MM.1S (cell line): Measurements from ENCODE around the gene ABL2.
"Not testable (repeated sequence)": the region's sequence is repeated elsewhere in the genome, so short reads cannot be mapped to it uniquely, and the experiment has no call there.

Experiments
- DNase-seq: peaks from one replicate; pipeline ENCODE4 v3.0.0-alpha.2; 2015
- H2AFZ ChIP-seq: fragments of 300-600 bp; sonication (generic); 2 replicates; pipeline ENCODE4 v1.6.0; 2016; ENCODE audit warnings: antibody characterized with exemption, low read length
- H3F3A ChIP-seq: fragments of 300-600 bp; sonication (generic); 2 replicates; pipeline ENCODE4 v1.6.1; 2016; ENCODE audit warnings: mild to moderate bottlenecking, antibody characterized with exemption, low read length, moderate library complexity, mixed read lengths; ENCODE audit not compliant: insufficient read depth
- H3K27ac ChIP-seq: fragments of 300-600 bp; sonication (generic); 2 replicates; pipeline ENCODE4 v1.5.1; 2016; ENCODE audit warnings: mild to moderate bottlenecking, low read length
- H3K27me3 ChIP-seq: fragments of 300-600 bp; sonication (generic); replicated peaks from 2 replicates; pipeline ENCODE4 v1.6.0; 2016; ENCODE audit warnings: low read length; ENCODE audit not compliant: insufficient read depth
- H3K36me3 ChIP-seq: fragments of 300-600 bp; sonication (generic); replicated peaks from 2 replicates; pipeline ENCODE4 v1.6.1; 2016; ENCODE audit warnings: mild to moderate bottlenecking, low read length, mixed read lengths; ENCODE audit not compliant: insufficient read depth
- H3K4me1 ChIP-seq: fragments of 300-600 bp; sonication (generic); 2 replicates; pipeline ENCODE4 v1.6.1; 2016; ENCODE audit warnings: low read length, mixed read lengths
- H3K4me2 ChIP-seq: fragments of 300-600 bp; sonication (generic); 2 replicates; pipeline ENCODE4 v1.6.0; 2016; ENCODE audit warnings: low read depth, low read length
- H3K4me3 ChIP-seq: fragments of 300-600 bp; sonication (generic); 2 replicates; pipeline ENCODE4 v1.5.1; 2016; ENCODE audit warnings: low read length, mixed read lengths
- H3K79me2 ChIP-seq: fragments of 300-600 bp; sonication (generic); 2 replicates; pipeline ENCODE4 v1.6.1; 2016; ENCODE audit warnings: mixed run types, low read length, mixed read lengths
- H3K9ac ChIP-seq: fragments of 300-600 bp; sonication (generic); 2 replicates; pipeline ENCODE4 v1.6.1; 2016; ENCODE audit warnings: low read length, mixed read lengths
- H3K9me2 ChIP-seq: fragments of 300-600 bp; sonication (generic); replicated peaks from 2 replicates; pipeline ENCODE4 v1.6.1; 2016; ENCODE audit warnings: mild to moderate bottlenecking, low read length, mixed read lengths; ENCODE audit not compliant: insufficient read depth
- H3K9me3 ChIP-seq: fragments of 300-600 bp; sonication (generic); replicated peaks from 2 replicates; pipeline ENCODE4 v1.6.1; 2016; ENCODE audit warnings: mild to moderate bottlenecking, low read length, mixed read lengths; ENCODE audit not compliant: insufficient read depth
- H4K20me1 ChIP-seq: fragments of 300-600 bp; sonication (generic); 2 replicates; pipeline ENCODE4 v1.6.1; 2016; ENCODE audit warnings: mild to moderate bottlenecking, low read length, moderate library complexity, mixed read lengths; ENCODE audit not compliant: insufficient read depth
- EZH2 ChIP-seq: fragments of 300-600 bp; sonication (generic); optimal IDR thresholded peaks from 2 replicates; pipeline ENCODE3; 2017; ENCODE audit warnings: low read depth, mild to moderate bottlenecking, antibody characterized with exemption, low read length, mixed read lengths
- EZH2phosphoT487 ChIP-seq: fragments of 300-600 bp; sonication (generic); IDR thresholded peaks from 2 replicates; pipeline ENCODE4 v1.6.1; 2018; ENCODE audit warnings: antibody characterized with exemption, low read length
- TF ChIP-seq, protein P1 (sequence below): fragments of 300-600 bp; sonication (generic); IDR thresholded peaks from 2 replicates; pipeline ENCODE4 v1.5.1; 2016; ENCODE audit warnings: antibody characterized with exemption, low read length, mixed read lengths

Gene ABL2

DNA sequence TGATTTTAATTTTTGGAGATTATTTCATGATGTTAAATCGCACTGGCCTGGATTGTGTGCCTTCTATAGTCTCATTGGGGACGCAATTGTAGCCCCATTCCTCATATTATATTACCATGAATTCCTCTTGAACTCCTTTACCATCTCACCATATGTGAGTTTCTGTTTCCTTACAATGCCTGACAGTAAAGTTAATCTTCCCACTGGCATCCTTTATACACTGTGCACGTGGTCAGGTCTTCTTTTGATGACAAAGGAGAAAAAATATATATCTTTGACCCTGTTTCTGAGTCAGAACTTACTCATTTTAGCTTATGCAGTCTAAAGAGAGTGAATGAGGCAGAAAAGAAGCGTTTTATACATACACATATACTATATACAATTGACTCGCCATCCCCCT is 774 bp upstream of the ABL2 start:
- no peaks in the 10 kb centered on the region for H3K9me2 ChIP-seq
- H3K4me3 ChIP-seq: peak overlapping the region; percentile 87
- H2AFZ ChIP-seq: peak overlapping the region; percentile 93
- TF ChIP-seq EZH2phosphoT487: no peak
- TF ChIP-seq, protein P1, sequence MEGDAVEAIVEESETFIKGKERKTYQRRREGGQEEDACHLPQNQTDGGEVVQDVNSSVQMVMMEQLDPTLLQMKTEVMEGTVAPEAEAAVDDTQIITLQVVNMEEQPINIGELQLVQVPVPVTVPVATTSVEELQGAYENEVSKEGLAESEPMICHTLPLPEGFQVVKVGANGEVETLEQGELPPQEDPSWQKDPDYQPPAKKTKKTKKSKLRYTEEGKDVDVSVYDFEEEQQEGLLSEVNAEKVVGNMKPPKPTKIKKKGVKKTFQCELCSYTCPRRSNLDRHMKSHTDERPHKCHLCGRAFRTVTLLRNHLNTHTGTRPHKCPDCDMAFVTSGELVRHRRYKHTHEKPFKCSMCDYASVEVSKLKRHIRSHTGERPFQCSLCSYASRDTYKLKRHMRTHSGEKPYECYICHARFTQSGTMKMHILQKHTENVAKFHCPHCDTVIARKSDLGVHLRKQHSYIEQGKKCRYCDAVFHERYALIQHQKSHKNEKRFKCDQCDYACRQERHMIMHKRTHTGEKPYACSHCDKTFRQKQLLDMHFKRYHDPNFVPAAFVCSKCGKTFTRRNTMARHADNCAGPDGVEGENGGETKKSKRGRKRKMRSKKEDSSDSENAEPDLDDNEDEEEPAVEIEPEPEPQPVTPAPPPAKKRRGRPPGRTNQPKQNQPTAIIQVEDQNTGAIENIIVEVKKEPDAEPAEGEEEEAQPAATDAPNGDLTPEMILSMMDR: no peak
- TF ChIP-seq EZH2: no peak
- H3K27me3 ChIP-seq: no peaks in the 10 kb centered on the region
- peaks cover 12% of the 10 kb centered on the region for H3K4me1 ChIP-seq
- H3K4me2 ChIP-seq: peak overlapping the region; percentile 86
- H3K36me3 ChIP-seq: no peaks in the 10 kb centered on the region; the same call in 1 of the 2 replicates
- DNase-seq: no peak
- peak overlapping the region; percentile 30; the same call in 1 of the 2 replicates for H3K27ac ChIP-seq
- H3K9ac ChIP-seq: peak overlapping the region; percentile 85
- H4K20me1 ChIP-seq: no peaks in the 10 kb centered on the region
- peaks cover 11% of the 10 kb centered on the region; the same call in 1 of the 2 replicates for H3F3A ChIP-seq
- H3K9me3 ChIP-seq: no peaks in the 10 kb centered on the region
- peaks cover 38% of the 10 kb centered on the region for H3K79me2 ChIP-seq

DNA sequence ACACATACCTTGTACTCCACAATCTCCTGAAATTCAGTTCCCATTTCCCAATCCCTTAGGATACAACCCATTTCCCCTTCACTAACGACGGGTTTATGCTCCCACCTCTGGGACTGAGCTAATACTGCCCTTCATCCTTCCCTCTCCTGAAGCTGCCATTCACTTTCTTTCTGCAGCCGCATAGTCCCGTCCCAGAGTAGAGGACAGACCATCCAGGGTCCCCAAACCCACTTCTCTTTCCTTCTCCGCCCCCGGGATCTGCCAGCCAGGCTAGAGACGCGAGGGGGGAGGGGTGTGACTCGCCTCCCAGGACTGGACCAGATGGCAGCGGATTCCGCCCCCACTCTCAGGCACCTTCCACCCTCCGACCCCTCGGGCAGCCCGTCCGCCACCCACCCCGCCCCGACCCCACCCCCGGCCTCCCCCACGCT is 679 bp downstream of the ABL2 start:
- H3K9ac ChIP-seq: peak overlapping the region; percentile 12; the same call in 1 of the 2 replicates
- H2AFZ ChIP-seq: 0 out of 2 replicates have a peak overlapping the region, but pooled peaks have one; percentile 3
- no peaks in the 10 kb centered on the region for H3K9me3 ChIP-seq
- no peaks in the 10 kb centered on the region for H4K20me1 ChIP-seq
- H3K36me3 ChIP-seq: no peaks in the 10 kb centered on the region; the same call in 1 of the 2 replicates
- H3K4me3 ChIP-seq: peak overlapping the region; percentile 87
- H3F3A ChIP-seq: peaks cover 11% of the 10 kb centered on the region; the same call in 1 of the 2 replicates
- peaks cover 12% of the 10 kb centered on the region for H3K4me1 ChIP-seq
- H3K27ac ChIP-seq: no peak overlapping the region
- TF ChIP-seq EZH2phosphoT487: no peak
- TF ChIP-seq, protein P1: no peak
- no peak for DNase-seq
- H3K27me3 ChIP-seq: no peaks in the 10 kb centered on the region
- H3K9me2 ChIP-seq: no peaks in the 10 kb centered on the region
- peaks cover 53% of the 10 kb centered on the region for H3K79me2 ChIP-seq
- H3K4me2 ChIP-seq: peak overlapping the region; percentile 62

DNA sequence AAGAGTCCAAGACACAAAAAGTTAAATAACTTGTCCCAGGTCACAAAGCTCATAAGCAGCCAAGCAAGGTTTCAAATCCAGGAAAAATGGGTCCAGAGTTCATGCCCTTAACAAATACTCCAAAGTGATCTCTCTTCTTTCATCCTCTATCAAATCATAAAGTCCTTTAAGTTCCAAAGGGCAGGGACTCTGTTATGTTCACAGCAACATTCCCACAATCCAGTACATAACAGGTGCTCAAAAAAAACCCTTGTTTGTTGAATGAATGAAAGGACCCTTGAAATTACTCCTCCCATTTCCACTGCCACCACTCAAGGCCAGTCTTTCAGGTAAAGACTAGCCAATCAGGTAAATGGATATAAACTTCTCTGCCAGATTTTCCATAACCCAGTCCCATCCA is 2.7 kb downstream of the ABL2 start:
- H3K9me2 ChIP-seq: no peaks in the 10 kb centered on the region
- H3K79me2 ChIP-seq: peaks cover 73% of the 10 kb centered on the region
- TF ChIP-seq, protein P1: no peak
- TF ChIP-seq EZH2 (no peak), EZH2phosphoT487 (no peak)
- H3K4me2 ChIP-seq: no peak overlapping the region
- no peaks in the 10 kb centered on the region for H3K27me3 ChIP-seq
- no peak overlapping the region for H2AFZ ChIP-seq
- peaks cover 11% of the 10 kb centered on the region; the same call in 1 of the 2 replicates for H3F3A ChIP-seq
- no peak for DNase-seq
- peaks cover 12% of the 10 kb centered on the region for H3K4me1 ChIP-seq
- no peaks in the 10 kb centered on the region for H4K20me1 ChIP-seq
- H3K9me3 ChIP-seq: no peaks in the 10 kb centered on the region
- no peak overlapping the region for H3K9ac ChIP-seq
- H3K36me3 ChIP-seq: no peaks in the 10 kb centered on the region; the same call in 1 of the 2 replicates
- no peak overlapping the region for H3K27ac ChIP-seq
- H3K4me3 ChIP-seq: no peak overlapping the region

DNA sequence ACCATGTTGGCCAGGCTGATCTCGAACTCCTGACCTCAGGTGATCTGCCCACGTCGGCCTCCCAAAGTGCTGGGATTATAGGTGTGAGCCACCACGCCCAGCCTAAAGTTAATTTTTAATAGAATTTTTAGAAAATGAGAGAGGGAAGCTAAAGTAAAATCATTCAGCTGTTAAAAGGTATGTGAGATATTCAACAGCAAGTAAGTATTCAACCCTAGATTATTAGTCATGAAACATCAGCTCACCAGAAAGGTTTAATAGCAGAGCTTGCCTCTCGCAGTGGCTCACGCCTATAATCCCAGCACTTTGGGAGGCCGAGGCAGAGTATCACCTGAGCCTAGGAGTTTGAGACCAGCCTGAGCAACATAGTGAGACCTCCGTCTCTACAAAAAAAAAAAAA is 5.0 kb downstream of the ABL2 start:
- not testable (repeated sequence) for H3K27ac ChIP-seq, H3K4me1 ChIP-seq, H3K9me3 ChIP-seq, H3F3A ChIP-seq, H3K27me3 ChIP-seq, H2AFZ ChIP-seq, H3K4me2 ChIP-seq, H3K4me3 ChIP-seq, DNase-seq, H4K20me1 ChIP-seq, H3K9ac ChIP-seq, H3K9me2 ChIP-seq, H3K36me3 ChIP-seq
- H3K79me2 ChIP-seq: peaks cover 91% of the 10 kb centered on the region

DNA sequence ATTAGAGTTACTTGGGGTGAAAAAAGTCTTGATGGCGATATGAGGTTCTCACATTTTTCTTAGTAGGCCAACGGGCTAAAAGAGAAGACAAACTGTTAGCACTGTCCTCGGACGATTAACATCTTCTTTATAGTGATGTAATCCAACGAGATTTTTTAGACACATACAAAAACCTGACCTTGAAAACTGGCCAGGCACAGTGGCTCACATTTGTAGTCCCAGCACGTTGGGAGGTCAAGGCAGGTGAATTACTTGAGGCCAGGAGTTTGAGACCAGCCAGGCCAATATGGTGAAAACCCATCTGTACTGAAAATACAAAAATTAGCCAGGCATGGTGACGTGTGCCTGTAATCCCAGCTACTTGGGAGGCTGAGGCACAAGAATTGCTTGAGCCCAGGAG is 8.4 kb downstream of the ABL2 start:
- H3K36me3 ChIP-seq, H4K20me1 ChIP-seq, DNase-seq, H3K27ac ChIP-seq, H3K27me3 ChIP-seq, H2AFZ ChIP-seq, H3K4me2 ChIP-seq, H3K4me1 ChIP-seq, H3K4me3 ChIP-seq, H3F3A ChIP-seq, H3K9me3 ChIP-seq, H3K9ac ChIP-seq, H3K9me2 ChIP-seq: not testable (repeated sequence)
- peaks cover 78% of the 10 kb centered on the region for H3K79me2 ChIP-seq
